ENCODE measurements around the gene C5orf24.

Gene C5orf24

GRCh38 chr5:134845852-134846640 is at the start of gene C5orf24:
Gene C5orf24 (plus strand): TSS chr5:134845968. CDS start chr5:134854901, 8,933 bp downstream.
- no peak for TF ChIP-seq CTCF (IDR thresholded peaks at IDR 0.05; ENCODE audit: insufficient read depth, low read depth, low read length, missing control alignments)
- peak within 1 kb of the TSS; percentile 76 for H3K4me3 ChIP-seq (ENCODE audit: low read length)
- peak; percentile 96 for DNase-seq (ENCODE audit: low read depth)

GRCh38 chr5:134798468-134798867 is 47.3 kb upstream of the C5orf24 start:
- no peak for TF ChIP-seq CTCF (IDR thresholded peaks at IDR 0.05; ENCODE audit: insufficient read depth, low read depth, low read length, missing control alignments)
- DNase-seq (ENCODE audit: low read depth): no peak
- H3K4me3 ChIP-seq (ENCODE audit: low read length): no peak overlapping the region

GRCh38 chr5:134803821-134804220 is 41.9 kb upstream of the C5orf24 start:
- H3K4me3 ChIP-seq (ENCODE audit: low read length): no peak overlapping the region
- no peak for DNase-seq (ENCODE audit: low read depth)
- TF ChIP-seq CTCF (IDR thresholded peaks at IDR 0.05; ENCODE audit: insufficient read depth, low read depth, low read length, missing control alignments): no peak

- H3K4me3 ChIP-seq (ENCODE audit: low read length): no peak overlapping the region
- no peak for DNase-seq (ENCODE audit: low read depth)
- TF ChIP-seq CTCF (IDR thresholded peaks at IDR 0.05; ENCODE audit: insufficient read depth, low read depth, low read length, missing control alignments): no peak
Measured at GRCh38 chr5:134813407-134813806, 32.4 kb upstream of the C5orf24 start.

DNA sequence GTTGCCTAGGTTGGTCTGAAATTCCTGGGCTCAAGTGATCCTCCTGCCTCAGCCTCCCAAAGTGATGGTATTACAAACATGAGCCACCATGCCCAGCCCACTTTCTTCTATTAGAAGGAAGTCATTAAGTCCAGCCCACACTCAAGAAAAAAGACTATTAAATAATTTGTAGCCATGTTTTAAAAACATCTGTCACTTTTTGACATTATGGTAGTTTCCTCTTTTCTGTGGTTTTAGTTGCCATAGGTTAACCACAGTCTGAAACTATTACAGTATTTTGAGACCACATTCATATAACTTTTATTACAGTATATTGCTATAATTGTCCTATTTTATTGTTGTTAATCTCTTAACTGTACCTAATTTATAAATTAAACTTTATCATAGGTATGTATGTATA is 31.9 kb upstream of the C5orf24 start:
- TF ChIP-seq CTCF (IDR thresholded peaks at IDR 0.05; ENCODE audit: insufficient read depth, low read depth, low read length, missing control alignments): no peak
- no peak for DNase-seq (ENCODE audit: low read depth)
- no peak overlapping the region for H3K4me3 ChIP-seq (ENCODE audit: low read length)

DNA sequence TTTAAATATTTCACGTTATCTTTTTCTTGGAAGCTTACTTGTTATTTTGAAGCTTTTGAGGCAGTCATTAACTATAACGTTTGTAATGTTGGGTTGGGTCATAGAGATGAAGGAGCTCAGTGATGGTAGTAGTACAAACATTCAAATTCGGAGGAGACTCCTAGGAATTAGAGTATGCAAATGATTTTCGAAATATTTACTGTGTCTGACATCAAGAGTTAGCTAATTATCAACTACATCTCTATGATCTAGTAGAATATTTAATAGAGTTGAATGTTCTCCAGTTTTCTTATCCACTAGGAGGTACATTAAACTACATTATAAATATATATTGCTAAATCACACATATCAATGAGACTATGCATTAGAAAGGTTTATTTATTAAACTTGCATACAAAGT is 28.8 kb upstream of the C5orf24 start:
- no peak for DNase-seq (ENCODE audit: low read depth)
- TF ChIP-seq CTCF (IDR thresholded peaks at IDR 0.05; ENCODE audit: insufficient read depth, low read depth, low read length, missing control alignments): no peak
- H3K4me3 ChIP-seq (ENCODE audit: low read length): no peak overlapping the region

DNA sequence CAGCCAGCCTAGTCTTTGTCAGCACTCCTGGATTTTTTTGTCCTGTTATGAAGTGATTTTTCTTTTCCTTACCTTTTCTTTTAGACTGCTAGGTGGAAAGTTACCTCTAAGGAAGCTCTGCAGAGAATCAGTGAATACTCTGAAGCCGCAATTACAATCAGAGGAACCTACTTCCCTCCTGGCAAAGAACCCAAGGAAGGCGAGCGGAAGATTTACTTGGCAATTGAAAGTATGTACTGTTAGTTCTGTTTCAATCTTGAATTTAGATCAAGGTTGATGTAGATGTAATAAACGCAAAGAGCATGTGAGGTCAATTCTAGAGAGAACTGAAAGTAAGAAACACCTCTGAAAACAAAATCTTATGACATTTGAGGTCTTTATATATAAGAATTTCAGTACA is 27.0 kb upstream of the C5orf24 start:
- no peak overlapping the region for H3K4me3 ChIP-seq (ENCODE audit: low read length)
- TF ChIP-seq CTCF (IDR thresholded peaks at IDR 0.05; ENCODE audit: insufficient read depth, low read depth, low read length, missing control alignments): no peak
- no peak for DNase-seq (ENCODE audit: low read depth)
